H9 (cell line): ENCODE measurements around the gene HABP4. TPM values are rescaled to one million over a fixed set of nuclear protein-coding genes. Genes with fewer than 3 reads are reported as not detected.

ENCODE experiments used
- DNase-seq: peaks from one replicate; pipeline ENCODE4 v3.0.0-alpha.2; 2017
- H2AFZ ChIP-seq: one replicate; pipeline ENCODE4 v1.6.1; 2013; ENCODE audit warnings: mild to moderate bottlenecking, low read length, control low read depth, moderate library complexity
- H2AK5ac ChIP-seq: 2 replicates; pipeline ENCODE4 v1.6.1; 2013; ENCODE audit warnings: low read length, control low read depth, mixed read lengths; ENCODE audit not compliant: insufficient read length
- H2BK120ac ChIP-seq: one replicate; pipeline ENCODE4 v1.6.1; 2013; ENCODE audit warnings: low read depth, mild to moderate bottlenecking, low read length, control low read depth, inconsistent platforms; ENCODE audit not compliant: poor library complexity, severe bottlenecking
- H2BK12ac ChIP-seq: 2 replicates; pipeline ENCODE4 v1.6.1; 2013; ENCODE audit warnings: low read length, control low read depth, mixed read lengths, low read depth; ENCODE audit not compliant: insufficient read length
- H2BK15ac ChIP-seq: 2 replicates; pipeline ENCODE4 v1.6.1; 2013; ENCODE audit warnings: low read depth, low read length, control low read depth
- H2BK20ac ChIP-seq: one replicate; pipeline ENCODE4 v1.6.1; 2013; ENCODE audit warnings: low read depth, mild to moderate bottlenecking, low read length, control low read depth, inconsistent platforms; ENCODE audit not compliant: poor library complexity, severe bottlenecking
- H2BK5ac ChIP-seq: 2 replicates; pipeline ENCODE4 v1.6.1; 2013; ENCODE audit warnings: low read length, control low read depth, mixed read lengths; ENCODE audit not compliant: insufficient read length
- H3K14ac ChIP-seq: 2 replicates; pipeline ENCODE4 v1.6.1; 2013; ENCODE audit warnings: low read length, control low read depth; ENCODE audit not compliant: insufficient read depth
- H3K18ac ChIP-seq: 2 replicates; pipeline ENCODE4 v1.6.1; 2013; ENCODE audit warnings: low read depth, mild to moderate bottlenecking, mixed read lengths, low read length, control low read depth; ENCODE audit not compliant: insufficient read length
- H3K23ac ChIP-seq: 2 replicates; pipeline ENCODE4 v1.6.1; 2013; ENCODE audit warnings: low read length, control low read depth, mixed read lengths, low read depth; ENCODE audit not compliant: insufficient read length
- H3K23me2 ChIP-seq: 2 replicates; pipeline ENCODE4 v1.6.1; 2013; ENCODE audit warnings: low read depth, mild to moderate bottlenecking, mixed read lengths, low read length, control low read depth; ENCODE audit not compliant: insufficient read length, poor library complexity, severe bottlenecking
- H3K27ac ChIP-seq: 2 replicates; pipeline ENCODE4 v1.5.1; 2013; ENCODE audit warnings: low read length, control low read depth, mixed read lengths, low read depth; ENCODE audit not compliant: insufficient read length
- H3K27me3 ChIP-seq: 2 replicates; pipeline ENCODE4 v1.6.1; 2013; ENCODE audit warnings: low read length, control low read depth, inconsistent platforms; ENCODE audit not compliant: insufficient read depth
- H3K4ac ChIP-seq: 2 replicates; pipeline ENCODE4 v1.6.1; 2013; ENCODE audit warnings: low read depth, mild to moderate bottlenecking, control low read depth, inconsistent platforms, low read length, moderate library complexity
- H3K4me1 ChIP-seq: 2 replicates; pipeline ENCODE4 v1.6.1; 2013; ENCODE audit warnings: low read length, control low read depth, inconsistent platforms; ENCODE audit not compliant: insufficient read depth
- H3K4me2 ChIP-seq: 2 replicates; pipeline ENCODE4 v1.6.1; 2013; ENCODE audit warnings: low read length, control low read depth, mixed read lengths; ENCODE audit not compliant: insufficient read length, insufficient read depth
- H3K56ac ChIP-seq: 2 replicates; pipeline ENCODE4 v1.6.1; 2013; ENCODE audit warnings: low read depth, mild to moderate bottlenecking, mixed read lengths, low read length, control low read depth; ENCODE audit not compliant: insufficient read length
- H3K79me1 ChIP-seq: 2 replicates; pipeline ENCODE4 v1.6.1; 2013; ENCODE audit warnings: low read depth, mild to moderate bottlenecking, moderate library complexity, low read length, control low read depth, inconsistent platforms; ENCODE audit not compliant: insufficient read depth, poor library complexity, severe bottlenecking
- H3K79me2 ChIP-seq: 2 replicates; pipeline ENCODE4 v1.6.1; 2013; ENCODE audit warnings: low read length, control low read depth, inconsistent platforms; ENCODE audit not compliant: insufficient read depth
- H3K9ac ChIP-seq: 2 replicates; pipeline ENCODE4 v1.6.1; 2013; ENCODE audit warnings: low read length, control low read depth, mixed read lengths; ENCODE audit not compliant: insufficient read length; ENCODE audit errors: extremely low read depth
- H3K9me3 ChIP-seq: one replicate; pipeline ENCODE4 v1.6.1; 2013; ENCODE audit warnings: low read depth, low read length, inconsistent platforms; ENCODE audit not compliant: control insufficient read depth
- H3T11ph ChIP-seq: one replicate; pipeline ENCODE4 v1.6.1; 2013; ENCODE audit warnings: mild to moderate bottlenecking, low read length, control low read depth, inconsistent platforms
- H4K20me1 ChIP-seq: one replicate; pipeline ENCODE4 v1.6.1; 2013; ENCODE audit not compliant: control insufficient read depth, insufficient read length, insufficient read depth
- H4K5ac ChIP-seq: 2 replicates; pipeline ENCODE4 v1.6.1; 2013; ENCODE audit warnings: low read depth, mild to moderate bottlenecking, mixed read lengths, low read length, control low read depth; ENCODE audit not compliant: insufficient read length
- H4K8ac ChIP-seq: replicated peaks from 2 replicates; pipeline ENCODE4 v1.6.1; 2013; ENCODE audit warnings: low read length, control low read depth, mixed read lengths, low read depth; ENCODE audit not compliant: insufficient read length
- H4K91ac ChIP-seq: 2 replicates; pipeline ENCODE4 v1.6.1; 2013; ENCODE audit warnings: low read depth, mild to moderate bottlenecking, moderate library complexity, mixed read lengths, low read length, control low read depth; ENCODE audit not compliant: insufficient read length
- H3K27ac Mint-ChIP-seq, 3 experiments: 2 replicates in 2 of 3; 3 replicates in 1 of 3; pipeline ENCODE4 v1.8.0; 2020 to 2021; ENCODE audit warnings: mixed read lengths in 3 of 3, mild to moderate bottlenecking in 1 of 3, moderate library complexity in 1 of 3
- H3K27me3 Mint-ChIP-seq: 2 replicates; pipeline ENCODE4 v1.8.0; 2021; ENCODE audit warnings: low read depth, mild to moderate bottlenecking, moderate library complexity, mixed read lengths
- H3K36me3 Mint-ChIP-seq, 3 experiments: 2 replicates in 2 of 3; 3 replicates in 1 of 3; pipeline ENCODE4 v1.8.0; 2020 to 2021; ENCODE audit warnings: low read depth in 3 of 3, mixed read lengths in 3 of 3; ENCODE audit not compliant: insufficient read depth in 1 of 3
- H3K4me1 Mint-ChIP-seq, 2 experiments: 2 replicates each; pipeline ENCODE4 v1.8.0; 2020; ENCODE audit warnings: mixed read lengths in 2 of 2
- H3K4me3 Mint-ChIP-seq, 2 experiments: 2 replicates in 1 of 2; 3 replicates in 1 of 2; pipeline ENCODE4 v1.8.0; 2020 to 2021; ENCODE audit warnings: mild to moderate bottlenecking in 2 of 2, mixed read lengths in 2 of 2, moderate library complexity in 1 of 2
- H3K9me3 Mint-ChIP-seq, 2 experiments: 2 replicates in 1 of 2; 3 replicates in 1 of 2; pipeline ENCODE4 v1.8.0; 2020; ENCODE audit warnings: mild to moderate bottlenecking in 2 of 2, mixed read lengths in 2 of 2, moderate library complexity in 1 of 2
- WGBS: extraction: QIAGEN DNeasy Blood & Tissue Kit; methylation state at CpG from one replicate; pipeline ENCODE4 v1.1.7; 2013; ENCODE audit warnings: missing lambda C conversion rate, low lambda C conversion rate, mixed read lengths; ENCODE audit not compliant: insufficient read length; ENCODE audit errors: extremely low coverage; 5-methylcytosine and 5-hydroxymethylcytosine counted together
- total RNA-seq: library from RNA; stranded (reverse); gene quantifications from 2 replicates; pipeline ENCODE4 v1.2.1, GENCODE V29; 2021
- TF ChIP-seq, protein P1 (sequence below): fragments of 200-600 bp; sonication (generic); conservative IDR thresholded peaks from 3 replicates; pipeline ENCODE4 v1.8.0; 2021; ENCODE audit warnings: antibody characterized with exemption, mild to moderate bottlenecking

The HABP4 gene
- total RNA-seq, 1 experiment from 2014 or later, result 7.5 TPM

DNA sequence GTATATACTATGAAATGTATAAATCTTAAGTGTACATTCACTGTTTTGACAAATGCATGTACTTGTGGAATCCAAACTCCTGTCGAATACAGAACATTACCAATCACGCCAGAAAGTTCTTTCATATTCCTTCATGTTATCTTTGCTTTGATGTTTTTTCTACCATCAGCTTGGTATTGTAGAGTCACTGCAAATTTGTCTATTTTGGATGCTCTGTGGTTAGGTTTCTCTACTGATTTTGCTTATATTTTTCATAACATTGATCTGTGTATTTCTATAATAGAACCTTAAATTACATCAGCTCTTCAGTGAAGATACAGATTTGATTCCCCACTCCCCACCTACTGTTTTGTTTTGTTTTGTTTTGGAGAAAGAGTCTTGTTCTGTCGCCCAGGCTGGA is 30.8 kb downstream of the HABP4 start:
- WGBS, result no CpG with 5 or more reads among the region's 3 CpGs
- peaks cover 3 to 19% (median 17%) of the 10 kb centered on the region in 3 experiments; a peak in 6 of 7 replicates for H3K36me3 Mint-ChIP-seq
- Histone ChIP-seq H4K91ac (no peak overlapping the region), H3K23me2 (no peaks in the 10 kb centered on the region), H2BK12ac (no peak overlapping the region), H3K27ac (no peak overlapping the region), H3K4me1 (no peaks in the 10 kb centered on the region), H4K8ac (no peak overlapping the region), H3K18ac (no peak overlapping the region), H3K9me3 (no peaks in the 10 kb centered on the region), H4K20me1 (no peaks in the 10 kb centered on the region), H4K5ac (no peak overlapping the region), H2BK20ac (no peak overlapping the region), H3K4ac (no peak overlapping the region), H2BK120ac (no peak overlapping the region), H3T11ph (no peak overlapping the region), H3K27me3 (no peaks in the 10 kb centered on the region), H3K79me2 (no peaks in the 10 kb centered on the region), H3K4me2 (no peak overlapping the region), H3K23ac (no peak overlapping the region), H3K56ac (no peak overlapping the region), H2AFZ (no peak overlapping the region), H3K79me1 (no peaks in the 10 kb centered on the region), H3K14ac (no peak overlapping the region), H2AK5ac (no peak overlapping the region), H2BK5ac (no peak overlapping the region), H3K9ac (no peak overlapping the region), H2BK15ac (no peak overlapping the region)
- H3K4me1 Mint-ChIP-seq, result no peaks in the 10 kb centered on the region
- no peak overlapping the region for H3K4me3 Mint-ChIP-seq
- DNase-seq, result no peak
- TF ChIP-seq, protein P1, sequence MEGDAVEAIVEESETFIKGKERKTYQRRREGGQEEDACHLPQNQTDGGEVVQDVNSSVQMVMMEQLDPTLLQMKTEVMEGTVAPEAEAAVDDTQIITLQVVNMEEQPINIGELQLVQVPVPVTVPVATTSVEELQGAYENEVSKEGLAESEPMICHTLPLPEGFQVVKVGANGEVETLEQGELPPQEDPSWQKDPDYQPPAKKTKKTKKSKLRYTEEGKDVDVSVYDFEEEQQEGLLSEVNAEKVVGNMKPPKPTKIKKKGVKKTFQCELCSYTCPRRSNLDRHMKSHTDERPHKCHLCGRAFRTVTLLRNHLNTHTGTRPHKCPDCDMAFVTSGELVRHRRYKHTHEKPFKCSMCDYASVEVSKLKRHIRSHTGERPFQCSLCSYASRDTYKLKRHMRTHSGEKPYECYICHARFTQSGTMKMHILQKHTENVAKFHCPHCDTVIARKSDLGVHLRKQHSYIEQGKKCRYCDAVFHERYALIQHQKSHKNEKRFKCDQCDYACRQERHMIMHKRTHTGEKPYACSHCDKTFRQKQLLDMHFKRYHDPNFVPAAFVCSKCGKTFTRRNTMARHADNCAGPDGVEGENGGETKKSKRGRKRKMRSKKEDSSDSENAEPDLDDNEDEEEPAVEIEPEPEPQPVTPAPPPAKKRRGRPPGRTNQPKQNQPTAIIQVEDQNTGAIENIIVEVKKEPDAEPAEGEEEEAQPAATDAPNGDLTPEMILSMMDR, result no peak
- no peaks in the 10 kb centered on the region for H3K27me3 Mint-ChIP-seq
- no peaks in the 10 kb centered on the region for H3K9me3 Mint-ChIP-seq
- H3K27ac Mint-ChIP-seq, result no peak overlapping the region
